Lower lobe of right lung (tissue), 2 donors: Measurements from ENCODE around the gene MGAT5. TPM values are rescaled to one million over a fixed set of nuclear protein-coding genes. Genes with fewer than 3 reads are reported as not detected.

ENCODE experiments used
- ATAC-seq, 2 donors: fragments of 200-7000 bp; cut with Tn5 transposase; one replicate each; pipeline ENCODE4 v1.9.1; 2020 to 2022; ENCODE audit warnings: mild to moderate bottlenecking in 2 of 2, moderate library complexity in 2 of 2
- DNase-seq: peaks from one replicate; pipeline ENCODE4 v3.0.0-alpha.2; 2020
- H3K27ac ChIP-seq: fragments of 200-600 bp; one replicate; pipeline ENCODE4 v1.8.0; 2022
- H3K27me3 ChIP-seq: fragments of 200-600 bp; one replicate; pipeline ENCODE4 v1.8.0; 2022; ENCODE audit warnings: low read depth
- H3K36me3 ChIP-seq: fragments of 200-600 bp; one replicate; pipeline ENCODE4 v1.8.0; 2022; ENCODE audit warnings: mild to moderate bottlenecking
- H3K4me1 ChIP-seq: fragments of 200-600 bp; one replicate; pipeline ENCODE4 v1.8.0; 2022
- H3K4me3 ChIP-seq: fragments of 200-600 bp; one replicate; pipeline ENCODE4 v1.8.0; 2022; ENCODE audit warnings: mild to moderate bottlenecking
- H3K9me3 ChIP-seq: fragments of 200-600 bp; one replicate; pipeline ENCODE4 v1.8.0; 2022
- CTCF ChIP-seq: fragments of 200-600 bp; IDR thresholded peaks from one replicate; pipeline ENCODE4 v1.8.0; 2022; ENCODE audit warnings: antibody characterized with exemption, mild to moderate bottlenecking
- intact Hi-C: fragments of 100-400 bp; cut with DNase I; formaldehyde crosslinking; loops from one replicate; pipeline ENCODE4 v1.11.0; 2022
- total RNA-seq: library from RNA; stranded (reverse); fragmentation: NEBNext Ultra II Directional; extraction: Animal tissue kit (Norgen Biotek cat#: 25700); gene quantifications from one replicate; pipeline ENCODE4 v1.2.1, GENCODE V29; 2021
- donor health status: DM: no; HTN: yes; CAD: no; lungs with severe emphysema.

Gene MGAT5
- total RNA-seq, 1 donor from 2014 or later, result 61.7 TPM

- no peaks in the 10 kb centered on the region for H3K9me3 ChIP-seq
- intact Hi-C loops, result no loop called here
- H3K36me3 ChIP-seq, result no peaks in the 10 kb centered on the region
- DNase-seq (no peak), ATAC-seq (peak in 1 of 2 donors; percentile 78)
- H3K27me3 ChIP-seq, result no peaks in the 10 kb centered on the region
- H3K4me1 ChIP-seq, result no peaks in the 10 kb centered on the region
- no peak overlapping the region for H3K4me3 ChIP-seq
- no peak for TF ChIP-seq CTCF
- no peak overlapping the region for H3K27ac ChIP-seq
Observed at GRCh38 chr2:134491771-134492441, 238.0 kb downstream of the MGAT5 start.

GRCh38 chr2:134493797-134494196 lies 239.9 kb downstream of the MGAT5 start:
- DNase-seq, result no peak
- no peaks in the 10 kb centered on the region for H3K36me3 ChIP-seq
- ATAC-seq, result no peak
- no peak overlapping the region for H3K27ac ChIP-seq
- intact Hi-C loops, result no loop called here
- H3K9me3 ChIP-seq, result no peaks in the 10 kb centered on the region
- H3K27me3 ChIP-seq, result no peaks in the 10 kb centered on the region
- no peaks in the 10 kb centered on the region for H3K4me1 ChIP-seq
- no peak for TF ChIP-seq CTCF
- H3K4me3 ChIP-seq, result no peak overlapping the region

- Histone ChIP-seq H3K36me3 (no peaks in the 10 kb centered on the region), H3K4me3 (no peak overlapping the region), H3K9me3 (no peaks in the 10 kb centered on the region), H3K27ac (no peak overlapping the region), H3K4me1 (no peaks in the 10 kb centered on the region), H3K27me3 (no peaks in the 10 kb centered on the region)
- TF ChIP-seq CTCF, result no peak
- ATAC-seq (peak in 1 of 2 donors; percentile 10), DNase-seq (no peak)
- intact Hi-C loops, result no loop called here
Observed at GRCh38 chr2:134498654-134499053, 244.8 kb downstream of the MGAT5 start.

- Histone ChIP-seq H3K27ac (no peak overlapping the region), H3K27me3 (no peaks in the 10 kb centered on the region), H3K4me1 (no peaks in the 10 kb centered on the region), H3K9me3 (no peaks in the 10 kb centered on the region), H3K4me3 (no peak overlapping the region), H3K36me3 (no peaks in the 10 kb centered on the region)
- DNase-seq (no peak), ATAC-seq (no peak)
- no peak for TF ChIP-seq CTCF
- intact Hi-C loops, result no loop called here
Observed at GRCh38 chr2:134499307-134499926, 245.5 kb downstream of the MGAT5 start.

- no peak overlapping the region for H3K27ac ChIP-seq
- intact Hi-C loops, result no loop called here
- no peaks in the 10 kb centered on the region for H3K36me3 ChIP-seq
- no peaks in the 10 kb centered on the region for H3K9me3 ChIP-seq
- no peak overlapping the region for H3K4me3 ChIP-seq
- DNase-seq (no peak), ATAC-seq (no peak)
- H3K27me3 ChIP-seq, result no peaks in the 10 kb centered on the region
- no peak for TF ChIP-seq CTCF
- H3K4me1 ChIP-seq, result no peaks in the 10 kb centered on the region
Observed at GRCh38 chr2:134500211-134500935, 246.5 kb downstream of the MGAT5 start.
